ENCODE results near the gene STARD10. TPM values are rescaled to one million over a fixed set of nuclear protein-coding genes. Genes with fewer than 3 reads are reported as not detected.

Gene STARD10
- total RNA-seq, 2 experiments from 2014 or later, result 10.5 to 12.9 TPM

GRCh38 chr11:72783144-72783905, 10.5 kb downstream of the STARD10 start:
- no peaks in the 10 kb centered on the region for H3K9me3 ChIP-seq (ENCODE audit: control insufficient read depth in 1 of 2, insufficient read depth in 1 of 2, low read length in 2 of 2)
- intact Hi-C loops (cut with DNase I, micrococcal nuclease), result no loop called here

DNA sequence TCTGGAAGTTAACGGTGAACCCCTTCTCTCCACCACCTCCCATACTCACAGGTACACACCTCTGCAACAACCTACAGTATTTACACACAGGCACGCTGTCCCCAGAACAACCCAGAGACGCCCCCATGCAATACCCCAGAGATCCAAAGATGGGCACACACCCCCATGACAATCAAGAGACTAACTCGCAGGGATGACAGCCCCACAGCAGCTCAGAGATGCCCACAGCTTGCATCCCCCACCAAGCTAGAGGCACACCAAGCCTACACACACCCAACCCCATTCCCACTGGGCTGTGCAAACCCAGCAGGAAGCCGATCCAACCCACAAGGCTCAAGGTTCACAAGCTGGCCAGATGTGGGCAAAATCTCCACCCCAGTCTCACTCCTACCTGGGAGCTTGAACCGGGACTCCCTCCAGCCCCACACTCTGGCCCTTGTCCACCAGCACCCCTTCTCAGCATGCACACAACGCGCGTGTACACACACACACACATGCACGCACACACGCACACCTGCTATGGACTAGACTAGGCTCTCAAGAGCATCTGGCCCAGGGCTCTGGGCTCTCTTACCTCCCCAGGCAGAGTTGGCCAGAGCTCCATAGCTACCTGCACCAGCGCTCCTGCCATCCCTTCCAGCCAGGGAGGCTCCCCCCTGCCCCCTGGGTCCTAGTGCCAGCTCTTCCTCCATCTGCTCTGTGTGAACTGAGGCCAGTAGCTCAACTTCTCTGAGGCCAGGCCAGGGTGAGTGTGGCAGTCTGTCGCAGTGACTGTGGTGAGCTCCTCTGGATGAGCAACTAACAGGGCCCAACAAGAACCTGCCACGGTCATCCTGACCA, 11.5 kb downstream of the STARD10 start:
- peak overlapping the region; percentile 55 for H3K4me3 ChIP-seq (ENCODE audit: low read length)
- no peaks in the 10 kb centered on the region for H3K9me3 ChIP-seq (ENCODE audit: control insufficient read depth in 1 of 2, insufficient read depth in 1 of 2, low read length in 2 of 2)
- peaks cover 39% of the 10 kb centered on the region for H3K4me1 ChIP-seq (ENCODE audit: insufficient read depth, low read length)
- DNase-seq (no peak), ATAC-seq (ENCODE audit: poor library complexity) (peak; percentile 40)
- H3K9me3 Mint-ChIP-seq, result no peaks in the 10 kb centered on the region
- CTCF ChIA-PET, result interaction anchor here (0.8 to 3.1 kb wide), 5 partner anchors 11 to 60 kb away, joined by 3 to 14 read pairs (median 5); partner anchors contain the start of genes ATG16L2 and STARD10
- no peaks in the 10 kb centered on the region for H3K36me3 ChIP-seq (ENCODE audit: insufficient read depth, low read length)
- peak overlapping the region; percentile 90 for H3K4me3 Mint-ChIP-seq
- intact Hi-C loops (cut with DNase I, micrococcal nuclease), result loop anchor here in 1 of 2 experiments (1.0 kb wide), 1 partner anchor 31 kb away; no protein-coding TSS in a partner anchor
- H3K27ac Mint-ChIP-seq, result peak overlapping the region; percentile 45
- no peaks in the 10 kb centered on the region for H3K27me3 Mint-ChIP-seq
- TF ChIP-seq, protein P1, sequence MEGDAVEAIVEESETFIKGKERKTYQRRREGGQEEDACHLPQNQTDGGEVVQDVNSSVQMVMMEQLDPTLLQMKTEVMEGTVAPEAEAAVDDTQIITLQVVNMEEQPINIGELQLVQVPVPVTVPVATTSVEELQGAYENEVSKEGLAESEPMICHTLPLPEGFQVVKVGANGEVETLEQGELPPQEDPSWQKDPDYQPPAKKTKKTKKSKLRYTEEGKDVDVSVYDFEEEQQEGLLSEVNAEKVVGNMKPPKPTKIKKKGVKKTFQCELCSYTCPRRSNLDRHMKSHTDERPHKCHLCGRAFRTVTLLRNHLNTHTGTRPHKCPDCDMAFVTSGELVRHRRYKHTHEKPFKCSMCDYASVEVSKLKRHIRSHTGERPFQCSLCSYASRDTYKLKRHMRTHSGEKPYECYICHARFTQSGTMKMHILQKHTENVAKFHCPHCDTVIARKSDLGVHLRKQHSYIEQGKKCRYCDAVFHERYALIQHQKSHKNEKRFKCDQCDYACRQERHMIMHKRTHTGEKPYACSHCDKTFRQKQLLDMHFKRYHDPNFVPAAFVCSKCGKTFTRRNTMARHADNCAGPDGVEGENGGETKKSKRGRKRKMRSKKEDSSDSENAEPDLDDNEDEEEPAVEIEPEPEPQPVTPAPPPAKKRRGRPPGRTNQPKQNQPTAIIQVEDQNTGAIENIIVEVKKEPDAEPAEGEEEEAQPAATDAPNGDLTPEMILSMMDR (IDR thresholded peaks at IDR 0.05), result no peak
- H3K36me3 Mint-ChIP-seq (ENCODE audit: low read depth), result no peaks in the 10 kb centered on the region
- H3K4me1 Mint-ChIP-seq (ENCODE audit: low read depth), result peaks cover 24% of the 10 kb centered on the region
- POLR2A ChIA-PET, result interaction anchor here (1.1 to 2.0 kb wide), 6 partner anchors 8 to 360 kb away, joined by 3 to 8 read pairs (median 4); partner anchors contain the start of gene FCHSD2
- H3K27me3 ChIP-seq (ENCODE audit: control insufficient read depth in 1 of 2, insufficient read depth in 2 of 2, low read length in 2 of 2), result no peaks in the 10 kb centered on the region
- peak overlapping the region in 1 of 2 donors; percentile 17 for H3K27ac ChIP-seq (ENCODE audit: low read depth in 1 of 2, low read length in 2 of 2)

More at GRCh38 chr11:72783144-72783905, 10.5 kb downstream of the STARD10 start:
- ChIA-PET CTCF (interaction anchor here (0.9 to 3.1 kb wide), 2 partner anchors 31 to 58 kb away, joined by 3 to 14 read pairs; partner anchors contain the start of gene ATG16L2), POLR2A (interaction anchor here (1.4 to 1.6 kb wide), 2 partner anchors 7 to 32 kb away, joined by 3 to 5 read pairs; no protein-coding TSS in a partner anchor)
- TF ChIP-seq, protein P1 (IDR thresholded peaks at IDR 0.05), result no peak
- H3K27me3 Mint-ChIP-seq, result no peaks in the 10 kb centered on the region
- DNase-seq (no peak), ATAC-seq (ENCODE audit: poor library complexity) (no peak)
- H3K27ac Mint-ChIP-seq, result peak overlapping the region; percentile 45
- H3K9me3 Mint-ChIP-seq, result no peaks in the 10 kb centered on the region
- peaks cover 24% of the 10 kb centered on the region for H3K4me1 Mint-ChIP-seq (ENCODE audit: low read depth)
- H3K27me3 ChIP-seq (ENCODE audit: control insufficient read depth in 1 of 2, insufficient read depth in 2 of 2, low read length in 2 of 2), result no peaks in the 10 kb centered on the region
- no peaks in the 10 kb centered on the region for H3K36me3 Mint-ChIP-seq (ENCODE audit: low read depth)
- H3K4me3 Mint-ChIP-seq, result peak overlapping the region; percentile 90
- no peak overlapping the region for H3K4me3 ChIP-seq (ENCODE audit: low read length)
- H3K27ac ChIP-seq (ENCODE audit: low read depth in 1 of 2, low read length in 2 of 2), result no peak overlapping the region
- no peaks in the 10 kb centered on the region for H3K36me3 ChIP-seq (ENCODE audit: insufficient read depth, low read length)
- peaks cover 41% of the 10 kb centered on the region for H3K4me1 ChIP-seq (ENCODE audit: insufficient read depth, low read length)

All from CD4-positive, alpha-beta T cell (primary cell).